Stimulated activated CD4-positive, alpha-beta T cell treated with anti-CD3 and anti-CD28 coated beads, TNF-alpha, amount 100 ng/mL, for 48 hours (primary cell): ENCODE results near the gene WDFY3.

ENCODE experiments used
- DNase-seq, 3 donors: peaks; one replicate each; pipeline ENCODE4 v3.0.0-alpha.2; 2020; ENCODE audit warnings: low read depth in 3 of 3

Gene WDFY3

GRCh38 chr4:84913176-84913575, 53.3 kb downstream of the WDFY3 start:
- no peak for DNase-seq

DNA sequence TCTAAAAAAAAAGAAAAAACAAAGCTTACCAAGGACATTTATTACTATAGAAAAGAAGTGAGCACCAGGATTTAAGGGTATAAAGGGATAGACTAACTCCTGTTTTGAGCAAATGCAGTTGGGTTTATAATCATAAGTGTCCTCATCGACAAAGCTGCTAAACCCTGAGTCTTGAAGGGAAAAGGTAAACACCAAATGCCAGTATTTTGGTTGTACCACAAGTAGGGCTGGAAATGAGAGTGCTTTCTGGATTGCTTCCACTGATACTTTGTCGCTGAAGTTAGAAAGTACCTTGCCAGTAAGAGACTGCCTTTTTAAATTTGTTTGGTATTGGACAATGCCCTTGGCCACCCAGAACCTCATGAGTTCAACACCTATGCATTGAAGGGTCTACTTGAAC, 53.7 kb downstream of the WDFY3 start:
- DNase-seq: no peak

GRCh38 chr4:84908876-84909275, 57.6 kb downstream of the WDFY3 start:
- no peak for DNase-seq

DNA sequence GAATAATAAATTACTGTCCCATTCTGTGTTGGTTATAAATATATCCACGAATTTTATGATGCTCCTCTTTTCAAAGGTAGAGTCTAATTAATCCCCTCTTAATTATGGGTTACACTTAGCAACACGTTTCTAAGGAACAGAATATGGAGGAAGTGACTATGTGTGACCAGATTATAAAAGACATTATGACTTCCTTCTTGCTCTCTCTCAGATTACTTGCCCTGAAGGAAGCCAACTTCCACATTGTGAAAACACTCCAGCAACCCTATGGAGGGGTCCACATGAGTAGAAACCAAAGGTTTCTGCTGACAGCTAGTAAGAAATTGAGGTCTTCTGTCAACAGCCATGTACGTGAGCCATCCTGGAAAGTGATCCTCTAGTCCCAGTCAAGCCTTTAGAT, 59.3 kb downstream of the WDFY3 start:
- DNase-seq: no peak

DNA sequence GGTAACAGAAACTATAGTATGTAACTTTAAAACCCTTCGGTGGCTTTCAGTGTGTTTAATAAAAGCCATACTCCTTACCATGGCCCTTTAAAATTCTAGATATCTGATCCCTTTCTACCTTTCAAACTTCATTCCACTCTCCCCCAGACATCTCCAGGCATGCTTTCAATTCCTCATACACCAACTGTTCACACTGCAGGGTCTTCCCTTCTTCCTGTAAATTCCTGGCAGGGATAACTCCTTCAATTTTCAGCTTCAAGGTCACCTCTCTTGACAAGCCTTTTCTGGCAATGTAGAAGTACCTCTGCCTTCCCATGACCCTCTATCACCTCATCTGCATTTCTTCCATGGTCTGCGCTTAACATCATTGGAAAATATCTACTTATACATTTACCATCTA, 60.8 kb downstream of the WDFY3 start:
- no peak for DNase-seq

DNA sequence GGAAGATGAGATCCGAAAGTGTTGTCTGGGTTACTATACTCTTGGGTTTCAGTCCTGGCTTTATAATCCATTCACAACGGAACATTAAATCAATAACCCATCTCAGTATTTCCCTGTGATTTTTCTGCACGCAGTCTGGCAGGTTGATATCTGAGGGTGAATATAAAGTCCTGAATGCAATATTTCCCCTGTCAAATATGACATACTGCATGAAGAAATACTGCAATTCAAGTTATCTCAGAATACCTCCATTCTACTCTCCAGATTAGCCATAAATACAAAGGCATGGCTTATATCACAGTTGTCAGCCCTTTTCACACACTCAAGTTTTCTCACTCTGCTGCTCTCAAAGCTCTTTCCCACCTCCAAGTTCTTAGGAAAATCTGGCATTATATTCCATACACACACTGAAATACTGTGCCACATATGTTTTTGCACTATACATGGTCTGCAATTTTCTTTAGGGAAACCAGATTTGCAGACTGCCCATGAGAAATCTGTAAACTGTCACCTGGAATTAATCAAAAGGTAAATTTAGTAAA, 64.7 kb downstream of the WDFY3 start:
- no peak for DNase-seq

- DNase-seq: no peak
Measured at GRCh38 chr4:84901173-84901572, 65.3 kb downstream of the WDFY3 start.

DNA sequence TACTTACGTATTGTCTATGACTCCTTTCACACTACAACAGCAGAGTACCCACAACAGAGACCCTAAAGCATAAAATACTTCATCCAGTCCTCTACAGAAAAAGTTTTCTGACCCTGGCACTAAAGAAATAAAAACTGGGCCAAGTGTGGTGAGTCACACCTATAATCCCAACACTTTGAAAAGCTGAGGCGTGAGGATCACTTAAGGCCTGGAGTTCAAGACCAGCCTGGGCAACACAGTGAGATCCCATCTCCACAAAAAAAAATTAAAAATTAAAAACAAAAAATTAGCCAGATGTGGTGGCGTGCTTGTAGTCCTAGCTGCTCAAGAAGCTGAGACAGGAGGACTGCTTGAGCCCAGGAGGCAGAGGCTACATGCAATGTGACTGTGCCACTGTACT, 66.9 kb downstream of the WDFY3 start:
- no peak for DNase-seq

DNA sequence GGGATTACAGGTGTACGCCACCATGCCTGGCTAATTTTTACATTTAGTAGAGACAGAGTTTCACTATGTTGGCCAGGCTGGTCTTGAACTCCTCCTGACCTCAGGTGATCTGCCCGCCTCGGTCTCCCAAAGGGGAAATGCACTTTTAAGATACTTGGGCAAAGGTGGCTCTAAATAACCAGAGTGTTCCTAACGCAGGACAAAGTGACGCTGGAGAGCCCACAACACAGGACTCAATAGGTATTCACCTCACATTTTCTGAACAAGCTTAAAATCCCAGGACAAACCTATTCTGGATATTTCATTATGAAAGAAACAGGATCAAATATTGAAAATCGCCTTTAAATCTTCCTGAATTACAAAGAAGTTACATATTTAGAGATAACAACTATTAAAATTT, 69.0 kb downstream of the WDFY3 start:
- no peak for DNase-seq

DNA sequence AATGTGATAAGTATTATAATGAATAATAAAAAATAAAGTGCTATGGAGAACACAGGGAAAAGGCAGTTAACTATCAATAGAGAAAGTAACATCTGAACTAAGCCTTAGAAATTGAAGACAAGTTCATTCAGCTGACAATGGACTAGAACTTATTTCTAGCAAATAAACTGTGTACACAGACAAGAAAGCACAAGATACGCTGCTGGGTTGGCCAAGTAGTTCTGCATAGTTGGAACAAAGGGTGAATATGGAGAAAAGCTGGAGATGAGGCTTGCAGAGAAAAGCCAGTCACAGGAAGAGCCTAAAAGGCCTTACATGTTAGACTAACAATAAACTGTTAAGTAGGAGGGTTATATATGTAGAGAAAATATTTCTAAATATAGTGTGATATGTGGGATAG, 71.2 kb downstream of the WDFY3 start:
- no peak for DNase-seq

DNA sequence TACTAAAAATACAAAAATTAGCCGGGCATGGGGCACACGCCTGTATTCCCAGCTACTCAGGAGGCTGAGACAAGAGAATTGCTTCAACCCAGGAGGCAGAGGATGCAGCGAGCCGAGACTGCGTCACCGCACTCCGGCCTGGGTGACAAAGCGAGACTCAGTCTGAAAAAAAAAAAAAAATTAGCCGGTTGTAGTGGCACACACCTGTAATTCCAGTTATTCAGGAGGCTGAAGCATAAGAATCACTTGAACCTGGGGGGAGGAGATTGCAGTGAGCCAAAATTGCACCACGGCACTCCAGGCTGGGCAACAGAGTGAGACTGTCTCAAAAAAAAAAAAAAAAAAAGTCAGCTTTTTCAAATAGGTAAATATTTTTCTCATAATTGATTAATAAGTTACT, 71.9 kb downstream of the WDFY3 start:
- DNase-seq: no peak

DNA sequence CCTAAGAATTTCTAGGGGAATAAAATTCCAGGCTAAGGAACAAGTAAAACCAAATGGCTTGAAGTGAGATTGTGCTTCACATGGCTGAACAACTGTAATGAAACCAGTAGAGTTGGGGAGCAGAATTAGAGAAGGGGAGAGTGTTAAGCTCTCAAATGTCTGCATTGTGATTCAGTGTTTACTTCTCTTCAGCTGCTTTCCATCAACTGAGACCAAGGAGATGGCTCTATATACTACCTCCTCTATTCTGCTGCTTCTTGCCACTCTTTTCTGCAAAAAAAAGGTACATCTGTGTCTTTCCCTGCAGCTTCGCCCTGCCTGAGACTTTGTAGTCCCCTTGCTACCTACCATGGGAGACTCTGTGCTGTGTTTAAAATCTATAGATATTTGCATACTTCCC, 73.5 kb downstream of the WDFY3 start:
- DNase-seq: no peak

- no peak for DNase-seq
Measured at GRCh38 chr4:84887824-84888223, 78.7 kb downstream of the WDFY3 start.

GRCh38 chr4:84879651-84880200, 86.8 kb downstream of the WDFY3 start:
- no peak for DNase-seq

DNA sequence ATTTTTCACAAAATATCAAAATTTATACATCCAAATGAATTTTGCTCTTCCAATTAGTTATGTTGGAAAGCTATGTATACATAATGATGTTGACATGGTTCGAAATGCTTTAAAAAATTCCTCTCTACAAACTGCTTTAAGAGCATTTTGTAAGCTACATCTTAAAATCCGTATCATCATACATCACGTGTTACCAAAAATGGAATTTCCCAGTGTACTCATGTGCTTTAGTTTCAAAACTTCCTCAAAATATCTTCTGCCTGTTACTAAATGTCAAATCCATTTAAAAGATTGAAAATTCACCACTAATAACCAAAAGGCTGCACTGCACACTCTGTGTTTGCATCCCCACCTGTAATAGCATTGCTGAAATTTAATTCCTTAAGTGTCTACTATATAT, 87.9 kb downstream of the WDFY3 start:
- no peak for DNase-seq

DNA sequence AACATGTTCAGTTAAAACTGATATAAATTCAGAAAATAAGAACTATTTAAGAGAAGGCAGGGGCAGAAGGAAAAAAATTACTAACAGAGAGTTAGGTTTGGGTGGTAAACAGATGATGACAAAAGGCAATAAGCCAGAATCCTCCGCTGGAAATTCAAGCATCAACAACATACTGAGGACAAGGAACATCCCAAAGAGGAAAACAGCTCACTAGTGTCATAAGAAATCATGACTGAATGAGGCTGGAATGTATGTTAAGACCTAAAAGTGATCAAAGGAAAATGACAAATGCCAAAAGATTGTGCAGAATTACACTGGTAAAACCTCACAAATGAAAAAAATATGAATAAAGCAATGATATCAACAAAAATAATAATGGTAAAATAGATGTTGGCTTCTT, 88.4 kb downstream of the WDFY3 start:
- no peak for DNase-seq

GRCh38 chr4:84877051-84877833, 89.2 kb downstream of the WDFY3 start:
- DNase-seq: no peak

GRCh38 chr4:84875636-84876371, 90.7 kb downstream of the WDFY3 start:
- no peak for DNase-seq

GRCh38 chr4:84874619-84875018, 91.9 kb downstream of the WDFY3 start:
- DNase-seq: no peak

DNA sequence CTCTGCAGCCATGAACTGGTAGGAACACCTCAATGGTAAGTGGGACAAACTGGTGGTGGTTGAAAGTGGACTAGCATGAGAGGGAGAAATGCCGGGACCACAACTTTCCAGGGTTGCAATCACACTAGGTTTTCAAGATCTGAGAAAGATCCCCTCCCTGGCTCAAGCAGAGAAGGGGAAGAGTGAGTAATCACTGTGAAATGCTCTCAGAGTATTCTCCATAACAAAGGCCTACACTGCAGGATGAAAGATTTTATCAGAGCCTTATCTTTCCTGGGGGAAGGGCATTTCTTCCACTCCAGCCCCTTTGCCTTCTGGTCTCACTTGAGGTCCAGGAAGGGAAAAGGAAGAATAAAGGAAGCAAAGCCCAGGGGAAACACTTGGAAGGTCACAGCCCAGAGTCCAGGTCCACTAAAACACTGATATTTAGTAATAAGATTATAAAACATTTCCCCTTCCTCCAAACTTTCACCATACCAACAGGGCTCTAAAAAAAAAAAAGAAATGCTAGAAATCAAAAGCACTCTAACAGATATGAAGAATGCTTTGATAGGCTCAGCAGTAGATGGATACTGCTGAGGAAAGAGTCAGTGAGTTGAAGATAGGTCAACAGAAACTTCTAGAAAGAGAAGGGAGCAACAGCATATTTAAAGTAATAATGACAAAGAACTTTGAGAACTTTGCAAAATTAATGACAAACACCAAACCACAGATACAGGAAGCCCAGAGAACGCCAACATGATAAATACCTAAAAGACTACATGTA, 95.9 kb downstream of the WDFY3 start:
- no peak for DNase-seq

- DNase-seq: no peak
Measured at GRCh38 chr4:84866295-84866694, 100.2 kb downstream of the WDFY3 start.

DNA sequence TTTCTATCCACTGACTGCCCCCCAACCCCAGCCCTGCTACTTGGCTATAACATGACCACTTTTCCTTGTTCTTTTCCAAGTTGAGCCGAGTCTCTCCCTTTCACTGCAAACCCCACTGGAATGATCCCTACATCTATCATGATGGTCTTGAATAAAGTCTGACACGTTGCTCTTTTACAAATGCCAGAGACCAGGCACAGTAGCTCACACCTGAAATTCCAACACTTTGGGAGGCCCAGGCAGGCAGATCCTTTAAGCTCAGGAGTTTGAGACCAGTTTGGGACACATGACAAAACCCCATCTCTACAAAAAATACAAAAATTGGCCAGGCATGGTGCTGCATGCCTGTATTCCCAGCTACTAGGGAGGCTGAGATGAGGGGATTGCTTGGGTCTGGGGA, 100.9 kb downstream of the WDFY3 start:
- no peak for DNase-seq
